Spleen (tissue), 11 donors: Measurements from ENCODE around the gene CCDC12. TPM values are rescaled to one million over a fixed set of nuclear protein-coding genes. Genes with fewer than 3 reads are reported as not detected.

Experiments used
- DNase-seq: peaks from one replicate; pipeline ENCODE4 v3.0.0-alpha.2; 2020
- H3K27ac ChIP-seq, 8 donors: fragments of 200-600 bp; sonication (generic) in 7 of 8; 1 replicate in 4 of 8; 2 replicates in 4 of 8; pipeline versions ENCODE4 v1.5.0 to v1.8.0; 2016 to 2021; ENCODE audit warnings: inconsistent platforms in 4 of 8, mild to moderate bottlenecking in 4 of 8, moderate library complexity in 1 of 8
- H3K27me3 ChIP-seq, 7 donors: fragments of 200-600 bp; sonication (generic) in 6 of 7; replicated peaks in 1 of 7; 1 replicate in 4 of 7; 2 replicates in 3 of 7; pipeline versions ENCODE4 v1.5.0 to v1.8.0; 2016 to 2021; ENCODE audit warnings: inconsistent platforms in 3 of 7, mild to moderate bottlenecking in 1 of 7
- H3K36me3 ChIP-seq, 6 donors: fragments of 200-600 bp; sonication (generic) in 5 of 6; 1 replicate in 4 of 6; 2 replicates in 2 of 6; pipeline versions ENCODE4 v1.5.0 to v1.8.0; 2016 to 2021; ENCODE audit warnings: inconsistent platforms in 2 of 6
- H3K4me1 ChIP-seq, 6 donors: fragments of 200-600 bp; sonication (generic) in 5 of 6; 1 replicate in 3 of 6; 2 replicates in 3 of 6; pipeline versions ENCODE4 v1.5.0 to v1.8.0; 2016 to 2021; ENCODE audit warnings: inconsistent platforms in 3 of 6
- H3K4me3 ChIP-seq, 8 donors: fragments of 200-600 bp; sonication (generic) in 7 of 8; 1 replicate in 4 of 8; 2 replicates in 4 of 8; pipeline versions ENCODE4 v1.5.0 to v1.8.0; 2016 to 2021; ENCODE audit warnings: inconsistent platforms in 4 of 8, mild to moderate bottlenecking in 4 of 8, moderate library complexity in 2 of 8
- H3K9me3 ChIP-seq, 8 donors: fragments of 200-600 bp; sonication (generic) in 7 of 8; 1 replicate in 4 of 8; 2 replicates in 4 of 8; pipeline versions ENCODE4 v1.5.0 to v1.8.0; 2016 to 2021; ENCODE audit warnings: inconsistent platforms in 4 of 8
- CTCF ChIP-seq, 11 experiments: fragments of 200-600 bp in 7 of 11; fragments of 450-650 bp in 4 of 11; sonication (generic) in 4 of 11; IDR thresholded peaks in 8 of 11; conservative IDR thresholded peaks in 3 of 11; 1 replicate in 7 of 11; 2 replicates in 4 of 11; pipeline versions ENCODE4 v1.4.0 to v1.8.0; 2016 to 2021; ENCODE audit warnings: antibody characterized with exemption in 11 of 11, inconsistent platforms in 4 of 11, mild to moderate bottlenecking in 1 of 11
- POLR2A ChIP-seq, 3 donors: fragments of 450-650 bp; IDR thresholded peaks; one replicate each; pipeline ENCODE4 v1.5.1; 2017; ENCODE audit warnings: antibody characterized with exemption in 3 of 3, mild to moderate bottlenecking in 1 of 3
- POLR2AphosphoS5 ChIP-seq, 3 donors: sonication (generic); formaldehyde crosslinking; IDR thresholded peaks; one replicate each; pipeline ENCODE4 v1.5.1; 2017; ENCODE audit warnings: antibody characterized with exemption in 3 of 3
- WGBS, 5 donors: extraction: QIAGEN DNeasy Blood & Tissue Kit in 3 of 5; methylation state at CpG; one replicate each; pipeline versions ENCODE4 v1.1.5 to v1.1.7; 2013 to 2018; 5-methylcytosine and 5-hydroxymethylcytosine counted together
- intact Hi-C: fragments of 100-400 bp; cut with DNase I; formaldehyde crosslinking; loops from one replicate; pipeline ENCODE4 v1.15.0; 2023; ENCODE audit warnings: low total_unique reads
- polyA plus RNA-seq, 3 donors: library from polyadenylated mRNA; stranded (reverse); fragments of 200-250 nt; gene quantifications; one replicate each; pipeline ENCODE4 v1.2.1, GENCODE V29; 2013
- total RNA-seq, 7 donors: library from RNA; depleted of rRNA in 3 of 7; stranded (reverse); fragments of >200 nt in 3 of 7; fragmentation: NEBNext Ultra II Directional in 4 of 7; extraction: Animal tissue kit (Norgen Biotek cat#: 25700) in 4 of 7; gene quantifications; one replicate each; pipeline versions ENCODE4 v1.1.0 to v1.2.1, GENCODE V29; 2016 to 2021
- donor health status: healthy with polysubstance abuse.
- donor health status: DM: no; HTN: no; CAD: no; lungs with moderate emphysema.
- donor health status: DM: no; HTN: no; CAD: no.
- donor health status: Bipolar disorder and iron deficiency.
- donor health status: healthy.
- donor health status: DM: no; HTN: no; CAD: no.
- donor health status: DM: yes; HTN: yes; CAD: no.

Gene CCDC12
- total and polyA plus RNA-seq, 10 donors = 36.5 to 124 (median 55.7) TPM

DNA sequence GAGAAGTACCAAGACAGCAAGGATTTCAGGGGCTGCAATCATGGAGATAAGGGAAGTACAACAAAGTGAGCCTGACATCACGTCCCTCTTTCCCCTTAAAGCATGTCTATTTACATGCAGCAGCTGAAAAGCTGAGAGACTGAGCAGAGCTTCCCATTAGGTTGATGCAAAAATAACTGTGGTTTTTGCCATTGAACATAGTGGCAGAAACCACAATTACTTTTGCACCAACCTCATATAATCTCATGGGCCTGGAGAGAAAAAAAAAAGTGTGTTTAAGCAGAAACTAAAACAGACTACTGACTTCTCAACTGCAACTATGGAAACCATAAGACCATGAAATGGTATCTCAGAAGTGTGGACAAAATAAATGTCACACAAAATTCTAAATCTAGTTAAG lies 48.3 kb downstream of the CCDC12 start:
- no peak for TF ChIP-seq POLR2A (IDR thresholded peaks at IDR 0.05)
- TF ChIP-seq CTCF (IDR thresholded peaks at IDR 0.05 in 8 of 11, conservative IDR thresholded peaks at IDR 0.05 in 3 of 11) = no peak
- no peak for TF ChIP-seq POLR2AphosphoS5 (IDR thresholded peaks at IDR 0.05)
- 19 to 39% (median 35%) methylated on average over 1 of the region's 1 CpG for WGBS, 5 donors
- Histone ChIP-seq H3K4me3 (no peak overlapping the region), H3K4me1 (peaks cover 77 to 100% (median 98%) of the 10 kb centered on the region in 6 donors), H3K27ac (peak overlapping the region; percentile 51 to 89 (median 84)), H3K27me3 (no peaks in the 10 kb centered on the region), H3K9me3 (peaks cover 0 to 9% (median 0%) of the 10 kb centered on the region in 8 donors), H3K36me3 (peaks cover 0 to 35% (median 24%) of the 10 kb centered on the region in 6 donors)
- intact Hi-C loops = no loop called here
- DNase-seq = no peak

DNA sequence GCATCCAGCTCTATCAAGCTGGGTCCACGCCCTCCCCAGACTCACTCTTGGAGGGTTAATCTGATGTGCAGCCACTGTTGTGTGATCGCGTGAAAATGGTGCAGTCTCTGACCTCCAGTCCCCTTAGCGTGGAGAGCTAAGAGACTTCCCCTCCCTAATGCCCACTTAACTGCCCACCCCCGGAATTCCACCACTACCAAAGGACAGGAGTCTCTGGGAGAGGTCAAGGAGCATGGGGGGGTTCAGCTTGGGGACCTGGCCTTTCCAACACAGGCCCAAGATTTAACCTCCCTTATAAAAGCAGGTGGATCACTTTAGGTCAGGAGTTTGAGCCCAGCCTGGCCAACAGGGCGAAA lies 48.8 kb downstream of the CCDC12 start:
- H3K27ac ChIP-seq = peak overlapping the region; percentile 59 to 89 (median 84)
- no peaks in the 10 kb centered on the region for H3K27me3 ChIP-seq
- peaks cover 0 to 41% (median 30%) of the 10 kb centered on the region in 6 donors for H3K36me3 ChIP-seq
- TF ChIP-seq POLR2AphosphoS5 (IDR thresholded peaks at IDR 0.05) (no peak), CTCF (IDR thresholded peaks at IDR 0.05 in 8 of 11, conservative IDR thresholded peaks at IDR 0.05 in 3 of 11) (no peak), POLR2A (IDR thresholded peaks at IDR 0.05) (no peak)
- WGBS, 5 donors = 56 to 72% (median 63%) methylated on average over 6 of the region's 6 CpGs
- DNase-seq = no peak
- H3K9me3 ChIP-seq = peaks cover 0 to 9% (median 0%) of the 10 kb centered on the region in 8 donors
- intact Hi-C loops = no loop called here
- peaks cover 71 to 99% (median 95%) of the 10 kb centered on the region in 6 donors for H3K4me1 ChIP-seq
- peak overlapping the region in 3 of 8 donors; percentile 4 to 52 (median 11) for H3K4me3 ChIP-seq

DNA sequence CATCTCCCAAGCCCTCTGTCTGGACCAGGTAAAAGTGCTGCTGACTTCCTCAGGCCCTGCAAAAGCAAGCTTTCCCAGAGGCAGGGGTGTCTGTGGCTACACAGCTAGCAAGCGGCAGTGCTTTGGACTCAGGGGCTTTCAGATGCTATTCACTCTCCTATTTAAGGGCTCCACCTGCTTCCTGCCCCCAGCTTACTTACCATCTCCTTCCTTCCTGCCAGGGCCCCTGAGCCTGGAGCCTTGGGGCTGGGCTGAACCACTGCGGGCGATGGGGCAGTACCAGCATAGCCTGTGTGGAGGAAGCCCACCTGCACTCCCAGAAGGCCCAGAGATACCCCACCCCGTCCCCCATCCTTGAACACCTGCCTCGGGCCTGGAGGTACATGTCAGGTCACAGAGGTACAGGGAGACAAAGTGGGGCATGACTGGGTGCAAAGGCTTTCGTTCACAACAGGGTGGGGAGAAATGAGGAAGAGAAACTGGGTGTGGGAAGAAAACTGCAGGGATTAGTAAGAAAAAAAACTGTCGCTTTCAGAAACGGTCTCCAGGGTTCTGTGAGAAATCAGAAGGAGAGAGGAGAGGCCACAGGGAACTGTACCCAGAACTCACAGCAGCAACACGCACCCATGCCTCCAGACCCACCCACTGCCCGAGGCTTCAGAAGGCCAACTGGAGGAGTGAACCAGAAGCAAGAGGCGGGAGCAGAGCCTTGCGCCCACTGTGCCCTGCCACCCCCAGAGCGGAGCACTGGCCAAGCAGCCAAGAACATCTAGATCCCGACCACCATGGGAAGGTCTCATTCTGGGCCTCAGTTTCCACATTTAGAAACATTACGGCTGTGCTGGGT lies 49.5 kb downstream of the CCDC12 start:
- intact Hi-C loops = no loop called here
- peak overlapping the region; percentile 59 to 89 (median 84) for H3K27ac ChIP-seq

More for the DNA sequence above, 49.5 kb downstream of the CCDC12 start:
- DNase-seq = peak; percentile 87
- peaks cover under 1 to 47% (median 36%) of the 10 kb centered on the region in 6 donors for H3K36me3 ChIP-seq
- WGBS, 5 donors = 25 to 38% (median 28%) methylated on average over 15 of the region's 15 CpGs
- H3K4me1 ChIP-seq = peaks cover 65 to 93% (median 89%) of the 10 kb centered on the region in 6 donors
- H3K27me3 ChIP-seq = no peaks in the 10 kb centered on the region
- TF ChIP-seq CTCF (IDR thresholded peaks at IDR 0.05 in 8 of 11, conservative IDR thresholded peaks at IDR 0.05 in 3 of 11) = no peak
- TF ChIP-seq POLR2AphosphoS5 (IDR thresholded peaks at IDR 0.05) = peak; percentile 66 to 77 (median 72)
- H3K4me3 ChIP-seq = peak overlapping the region in 3 of 8 donors; percentile 4 to 52 (median 11)
- H3K9me3 ChIP-seq = peaks cover 0 to 9% (median 0%) of the 10 kb centered on the region in 8 donors
